Activated CD4-positive, alpha-beta T cell treated with anti-CD3 and anti-CD28 coated beads for 48 hours (primary cell): Measurements from ENCODE around the gene KRT82.
A peak's percentile ranks its signal among the peaks of the same experiment; 100 is the strongest.
"Not testable (repeated sequence)": the region's sequence is repeated elsewhere in the genome, so short reads cannot be mapped to it uniquely, and the experiment has no call there.

Experiments used
- DNase-seq: peaks from one replicate; pipeline ENCODE4 v3.0.0-alpha.2; 2020

KRT82 gene

GRCh38 chr12:52356762-52357580 lies 49.2 kb downstream of the KRT82 start:
- no peak for DNase-seq

GRCh38 chr12:52356031-52356761 lies 49.9 kb downstream of the KRT82 start:
- no peak for DNase-seq

GRCh38 chr12:52355176-52355575 lies 51.0 kb downstream of the KRT82 start:
- no peak for DNase-seq

- DNase-seq, result no peak
Observed at GRCh38 chr12:52354200-52354599, 51.9 kb downstream of the KRT82 start.

GRCh38 chr12:52353766-52354165 lies 52.4 kb downstream of the KRT82 start:
- DNase-seq, result no peak

- no peak for DNase-seq
Observed at GRCh38 chr12:52352951-52353350, 53.2 kb downstream of the KRT82 start.

GRCh38 chr12:52351196-52352059 lies 54.7 kb downstream of the KRT82 start:
- peak; percentile 26 for DNase-seq

- no peak for DNase-seq
Observed at GRCh38 chr12:52350786-52351185, 55.3 kb downstream of the KRT82 start.

- DNase-seq, result no peak
Observed at GRCh38 chr12:52350021-52350620, 56.0 kb downstream of the KRT82 start.

GRCh38 chr12:52349196-52349595 lies 56.9 kb downstream of the KRT82 start:
- no peak for DNase-seq

GRCh38 chr12:52347551-52348510 lies 58.3 kb downstream of the KRT82 start:
- no peak for DNase-seq

GRCh38 chr12:52347016-52347415 lies 59.1 kb downstream of the KRT82 start:
- no peak for DNase-seq

- no peak for DNase-seq
Observed at GRCh38 chr12:52346593-52346992, 59.5 kb downstream of the KRT82 start.

GRCh38 chr12:52345041-52345440 lies 61.1 kb downstream of the KRT82 start:
- not testable (repeated sequence) for DNase-seq

- DNase-seq, result no peak
Observed at GRCh38 chr12:52344111-52344510, 62.0 kb downstream of the KRT82 start.
